Mammary epithelial cell (primary cell): Measurements from ENCODE around the gene GID4.

Source experiments
- EZH2 ChIP-seq: IDR thresholded peaks from 2 replicates; pipeline ENCODE4 v1.6.1; 2012; ENCODE audit warnings: low read length, inconsistent platforms, borderline replicate concordance
- TF ChIP-seq, protein P1 (sequence below), 2 donors: IDR thresholded peaks in 1 of 2; conservative IDR thresholded peaks in 1 of 2; 2 replicates each; pipeline ENCODE4 v1.5.1; 2011 to 2012; ENCODE audit warnings: inconsistent platforms in 2 of 2, low read length in 2 of 2, mild to moderate bottlenecking in 2 of 2, control low read depth in 1 of 2, low read depth in 1 of 2; ENCODE audit not compliant: insufficient read depth in 1 of 2; ENCODE audit errors: extremely low read depth in 1 of 2

DNA sequence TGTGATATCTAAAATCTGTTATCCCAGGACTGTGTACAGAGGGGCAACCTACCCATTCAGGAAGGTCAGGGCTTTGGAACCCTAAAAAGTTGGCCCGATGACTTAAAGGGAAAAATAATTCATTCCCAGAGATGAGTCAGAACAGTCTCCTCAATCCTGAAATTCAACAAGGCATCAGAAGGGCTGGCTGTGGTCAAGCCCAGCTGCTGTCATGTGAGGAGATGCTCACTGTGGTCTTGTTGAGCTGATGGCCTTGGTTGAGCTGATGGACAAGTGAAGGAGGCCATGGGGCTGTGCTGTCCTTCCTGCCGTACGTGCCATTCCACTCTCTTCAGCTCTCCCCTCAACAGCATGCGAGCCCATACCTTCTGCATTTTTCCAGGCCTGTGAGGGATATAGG, 27.7 kb downstream of the GID4 start:
- TF ChIP-seq, protein P1, sequence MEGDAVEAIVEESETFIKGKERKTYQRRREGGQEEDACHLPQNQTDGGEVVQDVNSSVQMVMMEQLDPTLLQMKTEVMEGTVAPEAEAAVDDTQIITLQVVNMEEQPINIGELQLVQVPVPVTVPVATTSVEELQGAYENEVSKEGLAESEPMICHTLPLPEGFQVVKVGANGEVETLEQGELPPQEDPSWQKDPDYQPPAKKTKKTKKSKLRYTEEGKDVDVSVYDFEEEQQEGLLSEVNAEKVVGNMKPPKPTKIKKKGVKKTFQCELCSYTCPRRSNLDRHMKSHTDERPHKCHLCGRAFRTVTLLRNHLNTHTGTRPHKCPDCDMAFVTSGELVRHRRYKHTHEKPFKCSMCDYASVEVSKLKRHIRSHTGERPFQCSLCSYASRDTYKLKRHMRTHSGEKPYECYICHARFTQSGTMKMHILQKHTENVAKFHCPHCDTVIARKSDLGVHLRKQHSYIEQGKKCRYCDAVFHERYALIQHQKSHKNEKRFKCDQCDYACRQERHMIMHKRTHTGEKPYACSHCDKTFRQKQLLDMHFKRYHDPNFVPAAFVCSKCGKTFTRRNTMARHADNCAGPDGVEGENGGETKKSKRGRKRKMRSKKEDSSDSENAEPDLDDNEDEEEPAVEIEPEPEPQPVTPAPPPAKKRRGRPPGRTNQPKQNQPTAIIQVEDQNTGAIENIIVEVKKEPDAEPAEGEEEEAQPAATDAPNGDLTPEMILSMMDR (conservative IDR thresholded peaks at IDR 0.05 in 1 of 2, IDR thresholded peaks at IDR 0.05 in 1 of 2; ENCODE audit: extremely low read depth in 1 of 2, insufficient read depth in 1 of 2, low read depth in 1 of 2, low read length in 2 of 2): no peak
- no peak for TF ChIP-seq EZH2
